HG03060 (cell line): ENCODE data around the gene LIPC.

Source experiments
- ATAC-seq: cut with Tn5 transposase; IDR thresholded peaks from one replicate; pipeline ENCODE4 v1.9.1; 2021; ENCODE audit warnings: low read depth, moderate number of reproducible peaks; ENCODE audit not compliant: unreplicated experiment

LIPC gene

GRCh38 chr15:58530056-58530590 lies 98.3 kb downstream of the LIPC start:
- ATAC-seq, result no peak

- ATAC-seq, result no peak
Measured at GRCh38 chr15:58532126-58532525, 100.3 kb downstream of the LIPC start.

GRCh38 chr15:58534556-58534955 lies 102.8 kb downstream of the LIPC start:
- ATAC-seq, result no peak

- ATAC-seq, result no peak
Measured at GRCh38 chr15:58535337-58535736, 103.5 kb downstream of the LIPC start.

GRCh38 chr15:58535894-58536293 lies 104.1 kb downstream of the LIPC start:
- ATAC-seq, result no peak

- no peak for ATAC-seq
Measured at GRCh38 chr15:58536414-58536813, 104.6 kb downstream of the LIPC start.

- no peak for ATAC-seq
Measured at GRCh38 chr15:58537033-58537432, 105.2 kb downstream of the LIPC start.

- no peak for ATAC-seq
Measured at GRCh38 chr15:58538225-58538727, 106.5 kb downstream of the LIPC start.

GRCh38 chr15:58538901-58539300 lies 107.1 kb downstream of the LIPC start:
- no peak for ATAC-seq

GRCh38 chr15:58539548-58539947 lies 107.8 kb downstream of the LIPC start:
- ATAC-seq, result no peak

GRCh38 chr15:58541410-58542087 lies 109.8 kb downstream of the LIPC start:
- no peak for ATAC-seq

- ATAC-seq, result no peak
Measured at GRCh38 chr15:58543664-58544335, 112.0 kb downstream of the LIPC start.

- ATAC-seq, result no peak
Measured at GRCh38 chr15:58544756-58545155, 113.0 kb downstream of the LIPC start.

GRCh38 chr15:58545307-58546065 lies 113.7 kb downstream of the LIPC start:
- no peak for ATAC-seq

GRCh38 chr15:58546066-58546591 lies 114.3 kb downstream of the LIPC start:
- no peak for ATAC-seq

- no peak for ATAC-seq
Measured at GRCh38 chr15:58546635-58547627, 115.1 kb downstream of the LIPC start.

- ATAC-seq, result no peak
Measured at GRCh38 chr15:58547628-58548307, 116.0 kb downstream of the LIPC start.

GRCh38 chr15:58548308-58549012 lies 116.7 kb downstream of the LIPC start:
- ATAC-seq, result no peak
